Suprapubic skin (tissue), 4 donors: Measurements from ENCODE around the gene SIDT1.
A peak's percentile ranks its signal among the peaks of the same experiment; 100 is the strongest.

Source experiments
- EP300 ChIP-seq: sonication (generic); formaldehyde crosslinking; IDR thresholded peaks from one replicate; pipeline ENCODE4 v1.6.1; 2017; ENCODE audit warnings: antibody characterized with exemption
- POLR2A ChIP-seq, 2 donors: fragments of 450-650 bp; IDR thresholded peaks; one replicate each; pipeline ENCODE4 v1.6.1; 2017; ENCODE audit warnings: antibody characterized with exemption in 2 of 2, mild to moderate bottlenecking in 2 of 2, moderate library complexity in 2 of 2
- POLR2AphosphoS5 ChIP-seq, 3 donors: sonication (generic); formaldehyde crosslinking; IDR thresholded peaks; one replicate each; pipeline ENCODE4 v1.6.1; 2017; ENCODE audit warnings: antibody characterized with exemption in 3 of 3
- TF ChIP-seq, protein P1 (sequence below), 2 donors: fragments of 200-600 bp in 1 of 2; fragments of 450-650 bp in 1 of 2; sonication (generic) in 1 of 2; IDR thresholded peaks; one replicate each; pipeline ENCODE4 v1.5.1; 2016 to 2019; ENCODE audit warnings: antibody characterized with exemption in 2 of 2, mild to moderate bottlenecking in 1 of 2, moderate library complexity in 1 of 2

DNA sequence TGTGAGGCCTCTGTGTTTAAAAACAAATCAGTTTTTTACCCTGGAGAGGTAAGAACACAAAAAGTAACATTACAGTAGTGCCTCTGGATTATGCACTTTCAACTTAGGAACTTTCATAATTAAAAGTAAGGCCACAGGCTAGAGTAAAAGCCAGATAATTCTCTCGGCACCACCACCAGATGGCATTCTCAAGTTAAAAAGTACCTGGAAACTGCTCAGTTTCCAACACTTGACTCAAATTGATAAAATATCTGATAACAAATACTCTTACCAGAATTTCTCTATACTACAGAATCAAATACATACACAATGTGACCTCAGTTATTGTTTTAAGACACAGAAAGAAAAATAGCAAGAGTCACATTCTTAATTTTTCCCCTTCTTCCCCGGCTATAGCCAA lies 37.3 kb upstream of the SIDT1 start:
- TF ChIP-seq POLR2AphosphoS5 (IDR thresholded peaks at IDR 0.05): no peak
- no peak for TF ChIP-seq POLR2A (IDR thresholded peaks at IDR 0.05)
- TF ChIP-seq, protein P1, sequence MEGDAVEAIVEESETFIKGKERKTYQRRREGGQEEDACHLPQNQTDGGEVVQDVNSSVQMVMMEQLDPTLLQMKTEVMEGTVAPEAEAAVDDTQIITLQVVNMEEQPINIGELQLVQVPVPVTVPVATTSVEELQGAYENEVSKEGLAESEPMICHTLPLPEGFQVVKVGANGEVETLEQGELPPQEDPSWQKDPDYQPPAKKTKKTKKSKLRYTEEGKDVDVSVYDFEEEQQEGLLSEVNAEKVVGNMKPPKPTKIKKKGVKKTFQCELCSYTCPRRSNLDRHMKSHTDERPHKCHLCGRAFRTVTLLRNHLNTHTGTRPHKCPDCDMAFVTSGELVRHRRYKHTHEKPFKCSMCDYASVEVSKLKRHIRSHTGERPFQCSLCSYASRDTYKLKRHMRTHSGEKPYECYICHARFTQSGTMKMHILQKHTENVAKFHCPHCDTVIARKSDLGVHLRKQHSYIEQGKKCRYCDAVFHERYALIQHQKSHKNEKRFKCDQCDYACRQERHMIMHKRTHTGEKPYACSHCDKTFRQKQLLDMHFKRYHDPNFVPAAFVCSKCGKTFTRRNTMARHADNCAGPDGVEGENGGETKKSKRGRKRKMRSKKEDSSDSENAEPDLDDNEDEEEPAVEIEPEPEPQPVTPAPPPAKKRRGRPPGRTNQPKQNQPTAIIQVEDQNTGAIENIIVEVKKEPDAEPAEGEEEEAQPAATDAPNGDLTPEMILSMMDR (IDR thresholded peaks at IDR 0.05): peak in 1 of 2 donors; percentile 26
- no peak for TF ChIP-seq EP300
